Esophagus muscularis mucosa (tissue), 3 donors: ENCODE data around the gene ANOS1.

ENCODE experiments used
- CTCF ChIP-seq, 3 experiments: fragments of 200-600 bp in 2 of 3; fragments of 450-650 bp in 1 of 3; sonication (generic) in 2 of 3; IDR thresholded peaks; one replicate each; pipeline ENCODE4 v1.5.1; 2017 to 2019; ENCODE audit warnings: antibody characterized with exemption in 3 of 3, mild to moderate bottlenecking in 2 of 3, moderate library complexity in 1 of 3
- POLR2A ChIP-seq: fragments of 450-650 bp; IDR thresholded peaks from one replicate; pipeline ENCODE4 v1.6.1; 2017; ENCODE audit warnings: antibody characterized with exemption, moderate library complexity, mild to moderate bottlenecking, low read depth
- POLR2AphosphoS5 ChIP-seq, 2 donors: sonication (generic); formaldehyde crosslinking; IDR thresholded peaks; one replicate each; pipeline ENCODE4 v1.6.1; 2017; ENCODE audit warnings: antibody characterized with exemption in 2 of 2

GRCh38 chrX:8749697-8750096 is 17.8 kb upstream of the ANOS1 start:
- TF ChIP-seq CTCF (IDR thresholded peaks at IDR 0.05) (no peak), POLR2A (no peak), POLR2AphosphoS5 (IDR thresholded peaks at IDR 0.05) (no peak)
